Measurements from ENCODE around the gene CSRP3.

CSRP3 gene

DNA sequence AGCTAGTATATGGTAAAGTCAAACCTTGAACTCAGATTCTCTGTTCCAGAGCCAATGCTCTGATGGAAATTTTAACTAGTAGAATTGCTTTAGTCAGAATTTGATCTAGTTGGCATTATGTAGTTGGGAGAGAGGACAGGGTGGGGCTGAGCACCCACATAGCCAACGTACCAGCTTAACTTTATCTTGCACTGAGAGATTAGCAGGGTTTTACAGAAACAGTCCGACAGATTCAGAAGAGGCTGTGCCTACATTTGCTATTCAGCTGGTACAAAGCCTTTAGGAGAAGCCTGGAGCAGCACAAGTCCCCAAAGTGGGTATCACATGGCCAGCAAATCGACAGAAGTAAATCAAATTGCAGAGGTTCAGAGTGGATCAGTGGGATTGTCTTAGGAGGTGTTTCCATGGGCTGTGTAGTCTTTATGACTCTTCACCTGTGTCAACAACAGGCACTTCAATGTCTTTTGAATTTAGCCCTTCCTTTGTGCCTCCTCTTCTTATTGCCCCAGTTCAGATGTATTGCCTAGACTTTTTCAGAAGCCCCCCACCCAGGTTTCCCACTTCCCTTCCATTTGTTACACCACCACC, 7.3 kb upstream of the CSRP3 start:
- H3K9me2 ChIP-seq (ENCODE audit: low read depth, low read length): no peaks in the 10 kb centered on the region
- H3K79me2 ChIP-seq (ENCODE audit: insufficient read depth, low read length): no peaks in the 10 kb centered on the region
- no peak overlapping the region for H3K4me2 ChIP-seq (ENCODE audit: low read length)
- H3F3A ChIP-seq (ENCODE audit: insufficient read depth, low read length): no peaks in the 10 kb centered on the region
- TF ChIP-seq EZH2 (IDR thresholded peaks at IDR 0.05; ENCODE audit: borderline replicate concordance, low read length) (no peak), CTCF (IDR thresholded peaks at IDR 0.05; ENCODE audit: low read length) (no peak)
- no peak overlapping the region for H3K4me3 ChIP-seq (ENCODE audit: low read depth, low read length, poor library complexity, severe bottlenecking)
- no peaks in the 10 kb centered on the region for H3K36me3 ChIP-seq (ENCODE audit: insufficient read depth, low read length)
- H3K9ac ChIP-seq (ENCODE audit: low read length): no peak overlapping the region
- H2AFZ ChIP-seq (ENCODE audit: low read length): no peak overlapping the region
- no peaks in the 10 kb centered on the region for H4K20me1 ChIP-seq (ENCODE audit: insufficient read depth, low read length)
- no peak overlapping the region for H3K27ac ChIP-seq (ENCODE audit: low read depth, low read length, poor library complexity, severe bottlenecking)
- no peaks in the 10 kb centered on the region for H3K27me3 ChIP-seq (ENCODE audit: insufficient read depth, low read length)
- H3K4me1 ChIP-seq (ENCODE audit: insufficient read depth, low read length, severe bottlenecking): no peaks in the 10 kb centered on the region
- no peaks in the 10 kb centered on the region for H3K9me3 ChIP-seq (ENCODE audit: low read length)

DNA sequence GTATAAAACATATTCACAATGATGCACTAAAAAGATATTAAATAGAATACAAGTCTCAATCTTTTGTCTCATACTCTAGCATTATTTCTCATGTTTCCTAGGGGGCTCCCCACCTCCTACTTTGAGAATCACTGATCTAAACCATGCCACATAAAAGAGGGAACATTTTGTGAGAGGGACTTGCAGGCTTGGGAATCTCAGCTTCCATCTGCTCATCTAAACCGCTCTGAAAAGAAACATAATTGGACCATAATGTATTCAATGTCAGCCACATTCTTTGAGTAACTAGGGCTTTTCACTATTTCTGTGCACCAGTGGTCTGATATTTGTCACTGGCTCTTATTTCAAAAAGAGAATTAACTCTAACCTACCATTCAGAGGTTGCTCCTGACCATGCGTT, 6.4 kb upstream of the CSRP3 start:
- no peak overlapping the region for H3K9ac ChIP-seq (ENCODE audit: low read length)
- no peaks in the 10 kb centered on the region for H3K79me2 ChIP-seq (ENCODE audit: insufficient read depth, low read length)
- H3K4me1 ChIP-seq (ENCODE audit: insufficient read depth, low read length, severe bottlenecking): no peaks in the 10 kb centered on the region
- no peak overlapping the region for H2AFZ ChIP-seq (ENCODE audit: low read length)
- H3K4me3 ChIP-seq (ENCODE audit: low read depth, low read length, poor library complexity, severe bottlenecking): no peak overlapping the region
- no peaks in the 10 kb centered on the region for H3K27me3 ChIP-seq (ENCODE audit: insufficient read depth, low read length)
- no peaks in the 10 kb centered on the region for H3K9me3 ChIP-seq (ENCODE audit: low read length)
- H4K20me1 ChIP-seq (ENCODE audit: insufficient read depth, low read length): no peaks in the 10 kb centered on the region
- H3K27ac ChIP-seq (ENCODE audit: low read depth, low read length, poor library complexity, severe bottlenecking): no peak overlapping the region
- TF ChIP-seq EZH2 (IDR thresholded peaks at IDR 0.05; ENCODE audit: borderline replicate concordance, low read length): no peak
- TF ChIP-seq CTCF (IDR thresholded peaks at IDR 0.05; ENCODE audit: low read length): no peak
- H3K4me2 ChIP-seq (ENCODE audit: low read length): no peak overlapping the region
- H3K9me2 ChIP-seq (ENCODE audit: low read depth, low read length): no peaks in the 10 kb centered on the region
- no peaks in the 10 kb centered on the region for H3F3A ChIP-seq (ENCODE audit: insufficient read depth, low read length)
- H3K36me3 ChIP-seq (ENCODE audit: insufficient read depth, low read length): no peaks in the 10 kb centered on the region

- Histone ChIP-seq H3K9ac (ENCODE audit: low read length) (no peak overlapping the region), H3K4me1 (ENCODE audit: insufficient read depth, low read length, severe bottlenecking) (no peaks in the 10 kb centered on the region), H3K9me3 (ENCODE audit: low read length) (no peaks in the 10 kb centered on the region), H3K27me3 (ENCODE audit: insufficient read depth, low read length) (no peaks in the 10 kb centered on the region), H3K27ac (ENCODE audit: low read depth, low read length, poor library complexity, severe bottlenecking) (no peak overlapping the region), H3K4me3 (ENCODE audit: low read depth, low read length, poor library complexity, severe bottlenecking) (no peak overlapping the region), H3K9me2 (ENCODE audit: low read depth, low read length) (no peaks in the 10 kb centered on the region), H2AFZ (ENCODE audit: low read length) (no peak overlapping the region), H3K4me2 (ENCODE audit: low read length) (no peak overlapping the region), H4K20me1 (ENCODE audit: insufficient read depth, low read length) (no peaks in the 10 kb centered on the region), H3K36me3 (ENCODE audit: insufficient read depth, low read length) (no peaks in the 10 kb centered on the region), H3F3A (ENCODE audit: insufficient read depth, low read length) (no peaks in the 10 kb centered on the region), H3K79me2 (ENCODE audit: insufficient read depth, low read length) (no peaks in the 10 kb centered on the region)
- TF ChIP-seq CTCF (IDR thresholded peaks at IDR 0.05; ENCODE audit: low read length) (no peak), EZH2 (IDR thresholded peaks at IDR 0.05; ENCODE audit: borderline replicate concordance, low read length) (no peak)
Observed at GRCh38 chr11:19204836-19205235, 3.1 kb upstream of the CSRP3 start.

Measured in OCI-LY1 (cell line).